Fibroblast of pulmonary artery (primary cell): Measurements from ENCODE around the gene OBP2B.

Experiments used
- DNase-seq: peaks from one replicate; pipeline ENCODE4 v3.0.0-alpha.2; 2010; ENCODE audit warnings: low read depth
- H3K4me3 ChIP-seq: replicated peaks from 2 replicates; pipeline ENCODE4 v1.5.1; 2011; ENCODE audit warnings: low read depth, mild to moderate bottlenecking, control low read depth, low read length, moderate library complexity
- CTCF ChIP-seq: IDR thresholded peaks from 2 replicates; pipeline ENCODE4 v1.5.1; 2011; ENCODE audit warnings: mild to moderate bottlenecking, control low read depth, low read length, inconsistent platforms; ENCODE audit errors: missing control alignments

The OBP2B gene

DNA sequence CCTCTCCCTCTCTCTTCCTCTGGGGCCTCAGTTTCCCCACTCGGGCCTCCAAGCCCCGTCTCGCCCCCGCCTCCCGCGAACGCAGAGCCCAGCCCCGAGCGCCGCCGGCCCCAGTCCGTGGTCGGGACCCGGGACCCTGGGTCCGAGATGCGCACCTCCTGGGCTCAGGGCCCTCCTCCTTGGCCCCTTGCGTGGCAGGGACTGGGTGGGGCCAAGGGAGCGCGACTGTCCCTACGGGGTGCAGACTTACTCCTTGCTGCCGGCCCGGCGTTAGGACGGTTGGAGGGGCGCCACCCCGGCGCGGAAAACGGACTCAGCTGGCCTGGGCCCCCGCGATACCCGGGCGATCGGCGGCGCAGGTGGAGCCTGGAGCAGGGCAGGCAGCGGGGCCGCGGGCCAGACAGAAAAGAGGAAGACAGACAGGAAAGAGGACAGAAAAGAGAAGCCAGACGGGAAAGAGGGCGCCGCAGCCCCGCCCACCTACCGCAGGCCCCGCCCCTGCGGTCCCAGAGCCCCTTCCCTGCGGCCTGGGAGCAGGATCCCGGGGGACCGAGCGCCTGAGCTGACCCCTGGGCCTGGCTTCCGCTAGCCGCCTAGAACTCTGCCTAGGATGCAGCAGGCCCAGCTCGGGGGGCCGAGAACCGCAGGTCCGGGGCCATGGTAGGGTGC lies 45.4 kb downstream of the OBP2B start, which contains the start of gene GBGT1:
Gene GBGT1 (minus strand): TSS at position 411 of the 669 bp plus-strand sequence. CDS start 1,502 bp downstream, outside the sequence.
- H3K4me3 ChIP-seq, result peak within 1 kb of the TSS; percentile 58
- peak; percentile 11 for DNase-seq
- no peak for TF ChIP-seq CTCF

DNA sequence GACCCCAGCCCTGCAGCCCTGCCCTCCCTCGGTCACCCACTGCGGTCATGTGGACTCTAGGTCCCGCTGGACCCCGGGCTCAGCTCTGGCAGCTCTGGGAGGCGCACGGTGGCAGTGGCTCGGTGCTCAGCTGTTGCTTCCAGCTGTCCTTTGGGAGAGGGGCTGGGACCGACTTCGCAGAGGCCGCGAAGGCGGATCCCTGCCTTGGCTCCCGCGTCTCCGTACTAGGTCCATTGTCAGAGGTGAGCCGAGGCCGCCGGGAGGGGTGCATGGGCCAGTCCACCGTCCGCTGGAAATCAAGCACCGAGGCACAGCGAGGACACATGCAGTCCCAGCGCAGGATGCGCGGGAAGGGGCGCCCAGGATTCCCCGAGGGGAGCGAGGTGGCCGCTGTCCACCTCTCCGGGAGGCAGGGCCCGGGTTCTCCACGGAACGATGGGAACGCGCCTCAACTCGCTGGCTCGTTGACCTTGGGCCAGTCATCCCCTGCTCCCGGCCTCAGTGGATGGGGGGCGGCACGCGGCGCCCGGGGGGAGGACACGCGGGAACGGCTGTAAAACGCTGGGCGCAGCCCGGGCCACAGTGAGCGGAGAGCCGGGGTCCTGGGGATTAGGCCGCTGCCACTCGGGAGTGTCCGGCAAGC lies 46.1 kb downstream of the OBP2B start:
- H3K4me3 ChIP-seq, result peak overlapping the region; percentile 58
- no peak for DNase-seq
- TF ChIP-seq CTCF, result no peak

- no peak overlapping the region for H3K4me3 ChIP-seq
- no peak for DNase-seq
- TF ChIP-seq CTCF, result no peak
Measured at GRCh38 chr9:133161547-133161950, 47.5 kb downstream of the OBP2B start.

DNA sequence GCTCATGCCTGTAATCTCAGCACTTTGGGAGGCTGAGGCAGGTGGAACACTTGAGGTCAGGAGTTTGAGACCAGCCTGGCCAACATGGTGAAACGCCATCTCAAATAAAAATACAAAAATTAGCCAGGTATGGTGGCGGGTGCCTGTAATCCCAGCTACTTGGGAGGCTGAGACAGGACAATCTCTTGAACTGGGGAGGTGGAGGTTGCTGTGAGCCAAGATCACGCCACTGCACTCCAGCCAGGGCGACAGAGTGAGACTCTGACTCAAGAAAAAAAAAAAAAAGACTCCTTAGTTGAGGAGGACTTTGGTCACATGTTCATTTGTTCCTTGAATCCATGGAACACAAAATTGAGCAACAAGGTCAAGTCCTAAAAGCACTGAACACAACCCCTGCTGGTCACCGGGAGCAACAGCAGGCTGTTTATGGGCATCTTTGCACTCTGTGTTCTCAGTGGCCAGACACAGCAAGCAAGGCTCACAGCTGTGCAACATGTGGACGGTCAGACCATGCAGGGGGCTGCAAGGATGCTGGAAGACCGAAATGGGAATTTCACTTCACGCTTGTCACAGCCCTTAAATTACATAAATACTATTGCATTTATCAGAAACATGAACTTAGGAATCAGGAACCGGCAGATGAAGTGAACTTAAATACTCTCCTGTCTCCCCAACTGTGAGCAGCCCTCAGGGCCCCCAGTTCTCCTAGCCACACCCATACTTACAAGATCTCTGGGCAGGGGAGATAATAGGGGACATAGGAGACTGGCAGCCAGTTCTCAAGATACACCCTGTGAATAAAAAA lies 48.1 kb downstream of the OBP2B start:
- H3K4me3 ChIP-seq, result no peak overlapping the region
- TF ChIP-seq CTCF, result peak; percentile 85
- DNase-seq, result peak; percentile 85

GRCh38 chr9:133158695-133159094 lies 50.4 kb downstream of the OBP2B start:
- no peak for DNase-seq
- no peak for TF ChIP-seq CTCF
- no peak overlapping the region for H3K4me3 ChIP-seq
